ENCODE data around the gene ABHD4. TPM values are rescaled to one million over a fixed set of nuclear protein-coding genes. Genes with fewer than 3 reads are reported as not detected.

ABHD4 gene
- total RNA-seq, 4 donors from 2014 or later, result 17.5 to 41.1 (median 23.1) TPM

- Histone ChIP-seq H3K27me3 (no peaks in the 10 kb centered on the region), H3K4me3 (no peak overlapping the region), H3K36me3 (no peaks in the 10 kb centered on the region), H3K9me3 (no peaks in the 10 kb centered on the region), H3K4me1 (peaks cover 0 to 12% (median 2%) of the 10 kb centered on the region in 4 donors), H3K27ac (no peak overlapping the region)
- WGBS, 2 donors (ENCODE audit: low coverage in 1 of 2), result 8 to 13% methylated on average over 3 to 4 of the region's 4 CpGs
- TF ChIP-seq POLR2A (IDR thresholded peaks at IDR 0.05), result no peak
- TF ChIP-seq POLR2AphosphoS5 (IDR thresholded peaks at IDR 0.05), result no peak
- TF ChIP-seq CTCF (IDR thresholded peaks at IDR 0.05), result peak; percentile 72 to 87 (median 82)
- TF ChIP-seq EP300 (IDR thresholded peaks at IDR 0.05; ENCODE audit: low read depth), result no peak
- in situ Hi-C loops (cut with MboI; ENCODE audit: low pct_ligation_motif_present in 1 of 4, low pct_unique_long_range_greater_than_20kb in 1 of 4, low sequenced_read_pairs in 3 of 4) (loop anchor here in 1 of 4 donors (5.0 kb wide), 1 partner anchor 86 kb away; no protein-coding TSS in a partner anchor), intact Hi-C loops (cut with DNase I; ENCODE audit: low total_unique reads) (loop anchor here (5.0 kb wide), 1 partner anchor 96 kb away; no protein-coding TSS in a partner anchor)
- DNase-seq, result peak; percentile 72
Observed at GRCh38 chr14:22653012-22653621, 55.0 kb downstream of the ABHD4 start.

- Histone ChIP-seq H3K36me3 (no peaks in the 10 kb centered on the region), H3K27ac (no peak overlapping the region), H3K4me3 (no peak overlapping the region), H3K27me3 (no peaks in the 10 kb centered on the region), H3K9me3 (no peaks in the 10 kb centered on the region), H3K4me1 (peaks cover 0 to 14% (median 2%) of the 10 kb centered on the region in 4 donors)
- DNase-seq, result no peak
- 84% methylated on average over 2 of the region's 2 CpGs; no CpG with 5 or more reads in 1 of the 2 donors for WGBS, 2 donors (ENCODE audit: low coverage in 1 of 2)
- in situ Hi-C loops (cut with MboI; ENCODE audit: low pct_ligation_motif_present in 1 of 4, low pct_unique_long_range_greater_than_20kb in 1 of 4, low sequenced_read_pairs in 3 of 4), result no loop called here
- TF ChIP-seq EP300 (IDR thresholded peaks at IDR 0.05; ENCODE audit: low read depth) (no peak), CTCF (IDR thresholded peaks at IDR 0.05) (no peak), POLR2A (IDR thresholded peaks at IDR 0.05) (no peak), POLR2AphosphoS5 (IDR thresholded peaks at IDR 0.05) (no peak)
- intact Hi-C loops (cut with DNase I; ENCODE audit: low total_unique reads), result no loop called here
Observed at GRCh38 chr14:22656226-22656625, 58.1 kb downstream of the ABHD4 start.

GRCh38 chr14:22656945-22657731 is 59.0 kb downstream of the ABHD4 start:
- Histone ChIP-seq H3K4me1 (peaks cover 0 to 14% (median 2%) of the 10 kb centered on the region in 4 donors), H3K27ac (no peak overlapping the region), H3K36me3 (no peaks in the 10 kb centered on the region), H3K4me3 (no peak overlapping the region), H3K27me3 (no peaks in the 10 kb centered on the region), H3K9me3 (no peaks in the 10 kb centered on the region)
- intact Hi-C loops (cut with DNase I; ENCODE audit: low total_unique reads), result no loop called here
- WGBS, 2 donors (ENCODE audit: low coverage in 1 of 2), result 75 to 100% methylated on average over 1 to 8 of the region's 8 CpGs
- no peak for DNase-seq
- in situ Hi-C loops (cut with MboI; ENCODE audit: low pct_ligation_motif_present in 1 of 4, low pct_unique_long_range_greater_than_20kb in 1 of 4, low sequenced_read_pairs in 3 of 4), result no loop called here
- TF ChIP-seq POLR2AphosphoS5 (IDR thresholded peaks at IDR 0.05) (no peak), EP300 (IDR thresholded peaks at IDR 0.05; ENCODE audit: low read depth) (no peak), CTCF (IDR thresholded peaks at IDR 0.05) (no peak), POLR2A (IDR thresholded peaks at IDR 0.05) (no peak)

GRCh38 chr14:22657861-22658260 is 59.8 kb downstream of the ABHD4 start:
- DNase-seq, result no peak
- Histone ChIP-seq H3K27me3 (no peaks in the 10 kb centered on the region), H3K9me3 (no peaks in the 10 kb centered on the region), H3K36me3 (no peaks in the 10 kb centered on the region), H3K27ac (no peak overlapping the region), H3K4me3 (no peak overlapping the region), H3K4me1 (peaks cover 0 to 14% (median 2%) of the 10 kb centered on the region in 4 donors)
- intact Hi-C loops (cut with DNase I; ENCODE audit: low total_unique reads) (no loop called here), in situ Hi-C loops (cut with MboI; ENCODE audit: low pct_ligation_motif_present in 1 of 4, low pct_unique_long_range_greater_than_20kb in 1 of 4, low sequenced_read_pairs in 3 of 4) (no loop called here)
- TF ChIP-seq CTCF (IDR thresholded peaks at IDR 0.05), result no peak
- TF ChIP-seq EP300 (IDR thresholded peaks at IDR 0.05; ENCODE audit: low read depth), result no peak
- no peak for TF ChIP-seq POLR2AphosphoS5 (IDR thresholded peaks at IDR 0.05)
- no peak for TF ChIP-seq POLR2A (IDR thresholded peaks at IDR 0.05)
- 93% methylated on average over 1 of the region's 1 CpG; no CpG with 5 or more reads in 1 of the 2 donors for WGBS, 2 donors (ENCODE audit: low coverage in 1 of 2)

All from transverse colon (tissue), 4 donors.